SK-N-SH (cell line): ENCODE data around the gene SLCO6A1. TPM values are rescaled to one million over a fixed set of nuclear protein-coding genes. Genes with fewer than 3 reads are reported as not detected.

Source experiments
- CTCF ChIA-PET: fragments of 300-600, 350-600 bp; formaldehyde crosslinking; extraction: SDS; loops from one replicate; lab custom pipeline; 2021; lab: Yijun Ruan, JAX
- POLR2A ChIA-PET: fragments of 350-600 bp; sonication (Branson Sonifier 250); formaldehyde crosslinking; extraction: SDS; loops from one replicate; lab custom pipeline; 2020; ENCODE audit warnings: antibody characterized with exemption, inconsistent platforms; lab: Yijun Ruan, JAX
- DNase-seq: peaks from one replicate; pipeline ENCODE4 v3.0.0; 2012
- H2AFZ ChIP-seq: fragments of 200-600 bp; sonication (generic); 2 replicates; pipeline ENCODE4 v1.8.1; 2016; ENCODE audit warnings: antibody characterized with exemption, mild to moderate bottlenecking, low read depth
- H3F3A ChIP-seq: fragments of 200-600 bp; sonication (generic); replicated peaks from 2 replicates; pipeline ENCODE3; 2016; ENCODE audit warnings: antibody characterized with exemption, mild to moderate bottlenecking; ENCODE audit not compliant: insufficient read depth
- H3K27ac ChIP-seq, 2 experiments: fragments of 200-500 bp in 1 of 2; fragments of 200-600 bp in 1 of 2; sonication (Bioruptor generic) in 1 of 2; sonication (generic), shearing (Covaris generic) in 1 of 2; 2 replicates each; pipeline versions ENCODE4 v1.5.1 to v1.6.1; 2014 to 2016; ENCODE audit warnings: low read depth in 2 of 2, inconsistent platforms in 1 of 2, low read length in 1 of 2, mild to moderate bottlenecking in 1 of 2, mixed read lengths in 1 of 2
- H3K27me3 ChIP-seq: fragments of 200-600 bp; sonication (generic), shearing (Covaris generic); 2 replicates; pipeline ENCODE4 v1.6.1; 2016; ENCODE audit warnings: mixed run types; ENCODE audit not compliant: insufficient read depth
- H3K36me3 ChIP-seq, 2 experiments: fragments of 200-500 bp in 1 of 2; fragments of 200-600 bp in 1 of 2; sonication (Bioruptor generic) in 1 of 2; sonication (generic) in 1 of 2; replicated peaks in 1 of 2; 2 replicates each; pipeline versions ENCODE3 to v1.5.1; 2014 to 2016; ENCODE audit warnings: low read length in 1 of 2, mild to moderate bottlenecking in 1 of 2; ENCODE audit not compliant: insufficient read depth in 2 of 2, control insufficient read depth in 1 of 2
- H3K4me1 ChIP-seq, 2 experiments: fragments of 200-500 bp in 1 of 2; fragments of 200-600 bp in 1 of 2; sonication (Bioruptor generic) in 1 of 2; sonication (generic), shearing (Covaris generic) in 1 of 2; 2 replicates each; pipeline versions ENCODE4 v1.5.1 to v1.6.1; 2014 to 2016; ENCODE audit warnings: low read depth in 1 of 2, low read length in 1 of 2, mixed run types in 1 of 2; ENCODE audit not compliant: insufficient read depth in 2 of 2, control insufficient read depth in 1 of 2
- H3K4me2 ChIP-seq: fragments of 200-600 bp; sonication (generic), shearing (Covaris generic); 2 replicates; pipeline ENCODE4 v1.6.1; 2017; ENCODE audit warnings: mixed run types
- H3K4me3 ChIP-seq, 2 experiments: fragments of 200-500 bp in 1 of 2; fragments of 200-600 bp in 1 of 2; sonication (Bioruptor generic) in 1 of 2; sonication (generic), shearing (Covaris generic) in 1 of 2; 2 replicates each; pipeline versions ENCODE4 v1.5.1 to v1.8.1; 2014 to 2016; ENCODE audit warnings: low read depth in 2 of 2, inconsistent platforms in 1 of 2, low read length in 1 of 2, mild to moderate bottlenecking in 1 of 2, mixed read lengths in 1 of 2, moderate library complexity in 1 of 2
- H3K79me2 ChIP-seq: fragments of 200-600 bp; sonication (generic); 2 replicates; pipeline ENCODE4 v1.8.1; 2017; ENCODE audit warnings: mild to moderate bottlenecking; ENCODE audit not compliant: insufficient read depth
- H3K9ac ChIP-seq: fragments of 200-600 bp; sonication (generic); 2 replicates; pipeline ENCODE4 v1.6.1; 2017; ENCODE audit warnings: mixed run types
- H3K9me2 ChIP-seq: fragments of 200-600 bp; sonication (generic); 2 replicates; pipeline ENCODE4 v1.6.1; 2017; ENCODE audit warnings: mixed run types
- H3K9me3 ChIP-seq: fragments of 200-600 bp; sonication (generic); 2 replicates; pipeline ENCODE4 v1.6.1; 2017; ENCODE audit warnings: mixed run types, mild to moderate bottlenecking, moderate library complexity
- H4K20me1 ChIP-seq: fragments of 200-600 bp; sonication (generic); 2 replicates; pipeline ENCODE4 v1.6.1; 2017; ENCODE audit warnings: mild to moderate bottlenecking, mixed run types; ENCODE audit not compliant: insufficient read depth
- ELF1 ChIP-seq: IDR thresholded peaks from 2 replicates; pipeline ENCODE4 v1.4.0; 2012
- EP300 ChIP-seq, 2 experiments: IDR thresholded peaks; 2 replicates each; pipeline versions ENCODE4 v1.4.0 to v1.6.1; 2012; ENCODE audit warnings: borderline replicate concordance in 1 of 2, low read depth in 1 of 2, low read length in 1 of 2
- FOXM1 ChIP-seq: IDR thresholded peaks from 2 replicates; pipeline ENCODE4 v1.4.0; 2012; ENCODE audit warnings: low read depth, mild to moderate bottlenecking
- GATA2 ChIP-seq: sonication (generic); formaldehyde crosslinking; IDR thresholded peaks from 2 replicates; pipeline ENCODE4 v1.5.0; 2020; ENCODE audit warnings: mild to moderate bottlenecking, missing genetic modification reagents
- JUND ChIP-seq: IDR thresholded peaks from 2 replicates; pipeline ENCODE4 v1.4.0; 2012
- MEF2A ChIP-seq: IDR thresholded peaks from 2 replicates; pipeline ENCODE4 v1.4.0; 2012; ENCODE audit warnings: low read depth, borderline replicate concordance
- MXI1 ChIP-seq: IDR thresholded peaks from 2 replicates; pipeline ENCODE4 v1.6.1; 2012; ENCODE audit warnings: mild to moderate bottlenecking, low read depth, low read length, improper control_type of control experiment
- RFX5 ChIP-seq: IDR thresholded peaks from 2 replicates; pipeline ENCODE4 v1.6.1; 2012; ENCODE audit warnings: mild to moderate bottlenecking, improper control_type of control experiment, low read length
- RXRA ChIP-seq: IDR thresholded peaks from 2 replicates; pipeline ENCODE4 v1.4.0; 2012; ENCODE audit warnings: low read depth, mild to moderate bottlenecking, borderline replicate concordance
- SIN3A ChIP-seq: IDR thresholded peaks from 2 replicates; pipeline ENCODE4 v1.6.1; 2012; ENCODE audit warnings: low read depth, mild to moderate bottlenecking, low read length, moderate library complexity, borderline replicate concordance
- SMC3 ChIP-seq: IDR thresholded peaks from 2 replicates; pipeline ENCODE4 v1.6.1; 2012; ENCODE audit warnings: low read depth, low read length, improper control_type of control experiment
- TEAD4 ChIP-seq: IDR thresholded peaks from 2 replicates; pipeline ENCODE4 v1.4.0; 2012; ENCODE audit warnings: mild to moderate bottlenecking, borderline replicate concordance; ENCODE audit not compliant: insufficient read depth
- WGBS: methylation state at CpG from one replicate; pipeline ENCODE4 v1.1.6; 2017; ENCODE audit warnings: low lambda C conversion rate; 5-methylcytosine and 5-hydroxymethylcytosine counted together
- polyA plus RNA-seq, 3 experiments: library from polyadenylated mRNA; depleted of rRNA; stranded (reverse); fragments of >200 nt; gene quantifications; 2 replicates each; pipeline ENCODE4 v1.2.3, GENCODE V29; 2012
- TF ChIP-seq, protein P1 (sequence below): fragments of 150-350 bp; IDR thresholded peaks from 2 replicates; pipeline ENCODE4 v1.6.1; 2016; ENCODE audit warnings: mild to moderate bottlenecking, low read depth, low read length
- TF ChIP-seq, protein P2 (sequence below): fragments of 200-600 bp; sonication (generic); IDR thresholded peaks from 2 replicates; pipeline ENCODE4 v1.6.1; 2017; ENCODE audit warnings: antibody characterized with exemption, mild to moderate bottlenecking, moderate library complexity
- TF ChIP-seq, protein P3 (sequence below): IDR thresholded peaks from 2 replicates; pipeline ENCODE4 v1.6.1; 2012; ENCODE audit warnings: mild to moderate bottlenecking, low read depth, low read length, moderate library complexity

The SLCO6A1 gene
- polyA plus RNA-seq, 1 of the 3 experiments (the other 2 are of a cell fraction): not detected

DNA sequence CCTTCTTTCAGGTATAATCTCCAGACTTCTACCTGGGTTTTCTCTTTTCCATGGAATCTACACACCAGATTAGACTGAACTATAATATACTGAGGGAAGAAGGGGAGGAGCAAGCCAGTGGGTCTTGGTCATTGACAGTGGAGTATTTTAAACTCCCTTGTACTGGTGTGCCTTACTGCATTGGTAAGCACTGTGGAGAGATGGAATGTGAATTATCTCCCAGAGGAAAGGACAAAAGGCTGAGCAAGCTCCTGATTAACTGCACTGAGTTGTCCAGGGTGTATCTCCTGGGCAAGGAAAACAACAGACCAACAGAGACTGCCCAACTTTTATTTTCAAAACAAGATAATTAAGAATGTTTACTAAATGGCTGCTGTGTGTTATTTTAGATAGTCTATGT is 29.8 kb upstream of the SLCO6A1 start (continued):
- TF ChIP-seq, protein P1, sequence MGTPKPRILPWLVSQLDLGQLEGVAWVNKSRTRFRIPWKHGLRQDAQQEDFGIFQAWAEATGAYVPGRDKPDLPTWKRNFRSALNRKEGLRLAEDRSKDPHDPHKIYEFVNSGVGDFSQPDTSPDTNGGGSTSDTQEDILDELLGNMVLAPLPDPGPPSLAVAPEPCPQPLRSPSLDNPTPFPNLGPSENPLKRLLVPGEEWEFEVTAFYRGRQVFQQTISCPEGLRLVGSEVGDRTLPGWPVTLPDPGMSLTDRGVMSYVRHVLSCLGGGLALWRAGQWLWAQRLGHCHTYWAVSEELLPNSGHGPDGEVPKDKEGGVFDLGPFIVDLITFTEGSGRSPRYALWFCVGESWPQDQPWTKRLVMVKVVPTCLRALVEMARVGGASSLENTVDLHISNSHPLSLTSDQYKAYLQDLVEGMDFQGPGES: no peak
- no peak for TF ChIP-seq FOXM1
- TF ChIP-seq, protein P2, sequence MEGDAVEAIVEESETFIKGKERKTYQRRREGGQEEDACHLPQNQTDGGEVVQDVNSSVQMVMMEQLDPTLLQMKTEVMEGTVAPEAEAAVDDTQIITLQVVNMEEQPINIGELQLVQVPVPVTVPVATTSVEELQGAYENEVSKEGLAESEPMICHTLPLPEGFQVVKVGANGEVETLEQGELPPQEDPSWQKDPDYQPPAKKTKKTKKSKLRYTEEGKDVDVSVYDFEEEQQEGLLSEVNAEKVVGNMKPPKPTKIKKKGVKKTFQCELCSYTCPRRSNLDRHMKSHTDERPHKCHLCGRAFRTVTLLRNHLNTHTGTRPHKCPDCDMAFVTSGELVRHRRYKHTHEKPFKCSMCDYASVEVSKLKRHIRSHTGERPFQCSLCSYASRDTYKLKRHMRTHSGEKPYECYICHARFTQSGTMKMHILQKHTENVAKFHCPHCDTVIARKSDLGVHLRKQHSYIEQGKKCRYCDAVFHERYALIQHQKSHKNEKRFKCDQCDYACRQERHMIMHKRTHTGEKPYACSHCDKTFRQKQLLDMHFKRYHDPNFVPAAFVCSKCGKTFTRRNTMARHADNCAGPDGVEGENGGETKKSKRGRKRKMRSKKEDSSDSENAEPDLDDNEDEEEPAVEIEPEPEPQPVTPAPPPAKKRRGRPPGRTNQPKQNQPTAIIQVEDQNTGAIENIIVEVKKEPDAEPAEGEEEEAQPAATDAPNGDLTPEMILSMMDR: no peak

DNA sequence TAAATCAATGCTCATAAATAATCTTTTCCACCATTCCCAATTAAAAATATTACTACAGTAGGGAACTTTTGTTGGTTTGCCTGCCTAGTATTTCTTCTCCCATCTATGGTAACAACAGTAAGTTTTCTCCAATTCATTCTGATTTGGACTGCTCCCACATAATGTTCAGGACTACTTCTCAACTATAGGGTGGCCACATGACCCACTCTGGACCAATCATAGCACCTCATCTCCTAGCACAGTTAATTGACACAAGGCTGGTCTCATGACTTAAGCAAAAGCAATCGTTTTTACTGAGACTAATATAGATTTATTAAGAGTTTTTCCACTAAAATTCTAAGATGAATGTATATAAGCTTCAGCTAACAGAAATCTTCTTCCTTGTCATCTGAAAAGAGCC is 28.7 kb upstream of the SLCO6A1 start:
- TF ChIP-seq SMC3 (no peak), MEF2A (no peak), RFX5 (no peak), EP300 (IDR thresholded peaks at IDR 0.05; ENCODE audit: borderline replicate concordance in 1 of 2, low read depth in 1 of 2, low read length in 1 of 2) (no peak)
- TF ChIP-seq, protein P1: no peak
- no peaks in the 10 kb centered on the region for H3K79me2 ChIP-seq
- no peak overlapping the region for H3K9ac ChIP-seq
- no peak for DNase-seq
- H2AFZ ChIP-seq: no peak overlapping the region
- H3K4me1 ChIP-seq: no peaks in the 10 kb centered on the region
- no peak overlapping the region for H3K27ac ChIP-seq
- no peak overlapping the region for H3K4me3 ChIP-seq
- H3K4me2 ChIP-seq: no peak overlapping the region
- no peaks in the 10 kb centered on the region for H4K20me1 ChIP-seq
- no peaks in the 10 kb centered on the region for H3K36me3 ChIP-seq
- CTCF ChIA-PET: no interaction called here
- POLR2A ChIA-PET: no interaction called here
- WGBS: 20% methylated on average over 1 of the region's 1 CpG
- H3K27me3 ChIP-seq: no peaks in the 10 kb centered on the region
- no peaks in the 10 kb centered on the region for H3F3A ChIP-seq
- no peaks in the 10 kb centered on the region for H3K9me3 ChIP-seq
- no peaks in the 10 kb centered on the region for H3K9me2 ChIP-seq

DNA sequence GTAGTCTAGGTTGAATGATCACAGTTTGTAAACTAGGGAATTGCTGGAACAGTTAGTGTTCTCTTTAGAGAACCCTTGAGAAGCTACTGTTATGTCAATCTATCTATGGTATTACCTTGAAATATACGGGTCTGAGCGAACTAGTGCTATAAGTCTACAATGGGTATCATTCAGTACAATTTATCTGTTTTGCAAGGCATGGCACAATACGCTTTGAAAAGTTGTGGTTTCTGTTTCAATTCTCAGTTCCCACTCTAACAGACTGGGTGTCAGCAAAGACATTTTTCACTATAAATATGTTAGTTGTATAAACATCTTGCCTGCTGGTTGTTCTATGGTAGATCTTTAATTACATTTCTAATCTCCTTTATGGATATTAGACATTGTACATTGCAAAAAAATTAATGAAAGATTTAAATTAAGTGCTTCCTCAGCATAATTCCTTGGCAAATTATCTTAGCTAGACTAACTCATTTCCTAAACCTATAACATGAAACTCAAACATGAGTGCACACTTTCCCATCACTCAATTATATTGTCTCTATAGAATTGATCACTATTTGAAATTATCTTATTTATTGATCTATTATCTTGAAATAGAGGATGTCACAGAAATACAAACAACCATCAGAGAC is 24.9 kb upstream of the SLCO6A1 start:
- no peak overlapping the region for H3K4me3 ChIP-seq
- no peaks in the 10 kb centered on the region for H3K4me1 ChIP-seq
- no peaks in the 10 kb centered on the region for H3K9me2 ChIP-seq
- H3K79me2 ChIP-seq: no peaks in the 10 kb centered on the region
- H3K9me3 ChIP-seq: no peaks in the 10 kb centered on the region
- no peak overlapping the region for H2AFZ ChIP-seq
- whole genome bisulfite sequencing: 38% methylated on average over 3 of the region's 3 CpGs
- ChIA-PET CTCF (no interaction called here), POLR2A (no interaction called here)
- no peak overlapping the region for H3K4me2 ChIP-seq
- DNase-seq: no peak
- no peaks in the 10 kb centered on the region for H3K27me3 ChIP-seq
- H3K9ac ChIP-seq: no peak overlapping the region
- no peaks in the 10 kb centered on the region for H4K20me1 ChIP-seq
- no peak overlapping the region for H3K27ac ChIP-seq
- no peaks in the 10 kb centered on the region for H3F3A ChIP-seq
- H3K36me3 ChIP-seq: no peaks in the 10 kb centered on the region
- TF ChIP-seq, protein P2: no peak
- TF ChIP-seq SIN3A (no peak), TEAD4 (no peak), GATA2 (CRISPR knock-in tag) (no peak), RXRA (no peak), JUND (no peak), ELF1 (no peak), MXI1 (no peak)
- TF ChIP-seq, protein P3, sequence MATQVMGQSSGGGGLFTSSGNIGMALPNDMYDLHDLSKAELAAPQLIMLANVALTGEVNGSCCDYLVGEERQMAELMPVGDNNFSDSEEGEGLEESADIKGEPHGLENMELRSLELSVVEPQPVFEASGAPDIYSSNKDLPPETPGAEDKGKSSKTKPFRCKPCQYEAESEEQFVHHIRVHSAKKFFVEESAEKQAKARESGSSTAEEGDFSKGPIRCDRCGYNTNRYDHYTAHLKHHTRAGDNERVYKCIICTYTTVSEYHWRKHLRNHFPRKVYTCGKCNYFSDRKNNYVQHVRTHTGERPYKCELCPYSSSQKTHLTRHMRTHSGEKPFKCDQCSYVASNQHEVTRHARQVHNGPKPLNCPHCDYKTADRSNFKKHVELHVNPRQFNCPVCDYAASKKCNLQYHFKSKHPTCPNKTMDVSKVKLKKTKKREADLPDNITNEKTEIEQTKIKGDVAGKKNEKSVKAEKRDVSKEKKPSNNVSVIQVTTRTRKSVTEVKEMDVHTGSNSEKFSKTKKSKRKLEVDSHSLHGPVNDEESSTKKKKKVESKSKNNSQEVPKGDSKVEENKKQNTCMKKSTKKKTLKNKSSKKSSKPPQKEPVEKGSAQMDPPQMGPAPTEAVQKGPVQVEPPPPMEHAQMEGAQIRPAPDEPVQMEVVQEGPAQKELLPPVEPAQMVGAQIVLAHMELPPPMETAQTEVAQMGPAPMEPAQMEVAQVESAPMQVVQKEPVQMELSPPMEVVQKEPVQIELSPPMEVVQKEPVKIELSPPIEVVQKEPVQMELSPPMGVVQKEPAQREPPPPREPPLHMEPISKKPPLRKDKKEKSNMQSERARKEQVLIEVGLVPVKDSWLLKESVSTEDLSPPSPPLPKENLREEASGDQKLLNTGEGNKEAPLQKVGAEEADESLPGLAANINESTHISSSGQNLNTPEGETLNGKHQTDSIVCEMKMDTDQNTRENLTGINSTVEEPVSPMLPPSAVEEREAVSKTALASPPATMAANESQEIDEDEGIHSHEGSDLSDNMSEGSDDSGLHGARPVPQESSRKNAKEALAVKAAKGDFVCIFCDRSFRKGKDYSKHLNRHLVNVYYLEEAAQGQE: no peak
